ENCODE results near the gene RNF148.

- no peak for TF ChIP-seq PHF8 (conservative IDR thresholded peaks at IDR 0.05; ENCODE audit: low read depth, low read length)
- no peak for TF ChIP-seq CTCF (IDR thresholded peaks at IDR 0.05; ENCODE audit: control extremely low read depth in 1 of 3, insufficient read depth in 1 of 3, low read depth in 1 of 3, low read length in 3 of 3)
- no peak for TF ChIP-seq GTF2F1 (IDR thresholded peaks at IDR 0.05; ENCODE audit: borderline replicate concordance, low read depth, low read length)
- no peak for TF ChIP-seq GABPA (IDR thresholded peaks at IDR 0.05; ENCODE audit: borderline replicate concordance, insufficient read depth, low read length)
- TF ChIP-seq POLR2A (IDR thresholded peaks at IDR 0.05; ENCODE audit: control extremely low read depth in 1 of 2, low read depth in 2 of 2, low read length in 2 of 2), result no peak
These were observed 22.9 kb downstream of the RNF148 start for GRCh38 chr7:122679813-122680212.

All from H1 (cell line).